ENCODE measurements around the gene PPM1H.

PPM1H gene

DNA sequence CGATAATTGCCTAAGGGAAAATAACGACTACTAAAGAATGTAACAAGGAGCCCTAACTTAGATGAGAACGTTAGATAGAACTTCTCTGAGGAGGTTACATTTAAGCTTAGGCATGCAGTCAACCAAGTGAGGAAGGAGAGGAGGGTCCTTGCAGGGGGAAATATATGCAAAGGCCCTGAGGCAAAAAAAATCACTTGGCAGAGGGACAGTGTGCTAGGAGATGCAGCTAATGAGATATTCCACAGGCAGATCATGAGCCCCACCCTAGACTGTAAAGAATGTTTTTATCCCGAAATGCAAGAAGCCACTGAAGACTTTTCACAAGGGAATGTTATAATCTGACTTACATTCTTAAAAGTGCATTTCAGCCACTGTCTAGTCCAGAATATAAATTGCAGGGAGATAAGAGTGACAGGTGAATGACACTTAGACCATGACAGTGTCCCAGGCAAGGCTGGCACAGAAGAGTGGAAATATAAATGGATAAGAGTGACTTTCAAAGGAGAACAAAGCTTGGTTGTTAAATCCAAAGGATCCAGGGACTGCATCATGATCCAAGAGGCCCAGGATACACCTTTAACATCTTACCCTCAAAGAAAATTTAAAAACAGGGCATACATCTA is 61.0 kb downstream of the PPM1H start:
- DNase-seq (ENCODE audit: low spot score) = no peak

GRCh38 chr12:62873116-62873825 is 61.7 kb downstream of the PPM1H start:
- DNase-seq (ENCODE audit: low spot score) = no peak

DNA sequence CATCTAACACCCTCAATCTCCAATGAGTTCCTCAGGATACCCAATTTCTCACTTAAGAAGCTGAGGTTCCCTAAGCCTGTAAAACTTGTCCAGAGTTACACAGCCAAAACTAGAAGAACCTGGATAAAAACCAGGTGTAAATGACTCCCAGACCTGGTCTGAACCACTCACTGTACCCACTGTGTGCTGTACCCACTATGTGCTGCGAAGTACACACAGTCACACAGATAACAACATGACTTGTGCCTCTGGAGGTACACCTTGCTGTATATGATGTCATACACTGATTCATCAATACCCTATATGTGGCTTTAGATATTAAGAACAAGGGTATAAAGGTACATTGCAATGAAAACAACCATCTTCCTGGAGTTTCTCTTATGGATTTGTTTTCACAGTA is 66.1 kb downstream of the PPM1H start:
- no peak for DNase-seq (ENCODE audit: low spot score)

DNA sequence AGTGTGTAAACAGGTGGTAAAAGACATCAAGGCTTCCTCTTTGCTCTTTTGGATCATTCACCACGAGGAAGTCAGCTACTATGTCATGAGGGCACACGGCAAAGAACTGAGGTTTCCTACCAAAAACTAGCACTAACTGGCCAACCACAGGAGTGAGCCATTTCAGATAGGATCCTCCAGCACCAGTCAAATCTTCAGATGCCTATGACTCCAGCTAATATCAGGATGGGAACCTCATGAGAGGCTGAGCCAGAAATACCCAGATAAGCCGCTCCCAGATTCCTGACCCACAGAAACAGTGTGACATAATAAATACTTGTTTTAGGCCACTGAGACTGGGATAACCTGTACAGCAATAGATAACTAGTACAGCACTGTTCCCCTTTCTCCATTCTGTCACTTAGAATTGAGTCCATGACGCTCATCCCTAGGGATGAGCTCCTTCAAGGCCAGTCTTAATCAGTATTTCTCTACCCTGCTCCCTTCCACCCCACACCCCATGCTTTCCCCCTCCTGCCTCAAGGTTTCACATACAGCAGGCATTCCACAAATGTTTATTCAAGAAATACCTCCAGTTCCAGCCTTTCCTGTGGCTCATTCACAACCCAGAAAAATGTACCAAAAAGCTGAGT is 68.4 kb downstream of the PPM1H start:
- no peak for DNase-seq (ENCODE audit: low spot score)

GRCh38 chr12:62865937-62866336 is 69.0 kb downstream of the PPM1H start:
- DNase-seq (ENCODE audit: low spot score) = no peak

DNA sequence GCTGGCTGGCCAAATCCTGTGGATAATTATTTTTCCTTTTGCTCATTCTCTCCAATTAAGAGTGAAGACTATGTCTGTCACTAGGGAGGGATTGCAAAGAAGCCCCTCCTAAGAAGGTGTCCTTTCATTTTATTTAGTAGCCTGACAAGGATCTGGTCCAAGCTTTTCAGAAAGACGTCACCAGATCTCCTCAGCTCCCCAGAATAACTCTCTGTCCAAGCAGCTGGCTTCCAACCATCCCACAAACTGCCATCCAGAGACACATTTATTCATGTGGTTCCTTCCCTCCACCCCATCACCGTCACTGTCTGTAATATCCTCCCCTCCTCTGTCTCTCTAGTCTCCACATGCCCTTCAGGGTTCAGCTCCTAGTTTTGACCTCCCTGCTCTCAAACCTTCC is 69.9 kb downstream of the PPM1H start:
- DNase-seq (ENCODE audit: low spot score) = no peak

- no peak for DNase-seq (ENCODE audit: low spot score)
Observed at GRCh38 chr12:62862259-62862881, 72.6 kb downstream of the PPM1H start.

GRCh38 chr12:62861586-62861985 is 73.4 kb downstream of the PPM1H start:
- no peak for DNase-seq (ENCODE audit: low spot score)

- DNase-seq (ENCODE audit: low spot score) = no peak
Observed at GRCh38 chr12:62860501-62861411, 74.2 kb downstream of the PPM1H start.

DNA sequence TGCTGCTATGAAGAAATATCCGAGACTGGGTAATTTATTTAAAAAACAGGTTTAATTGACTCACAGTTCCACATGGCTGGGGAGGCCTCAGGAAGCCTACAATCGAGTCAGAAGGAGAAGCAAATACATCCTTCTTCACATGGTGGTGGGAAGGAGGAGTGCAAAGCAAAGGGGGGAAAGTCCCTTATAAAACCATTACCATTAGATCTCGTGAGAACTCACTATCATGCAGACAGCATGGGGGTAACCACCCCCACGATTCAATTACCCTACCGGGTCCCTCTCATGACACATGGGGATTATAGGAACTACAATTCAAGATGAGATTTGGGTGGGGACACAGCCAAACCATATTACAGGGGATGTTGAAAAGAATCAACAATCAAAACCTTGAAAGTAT is 74.9 kb downstream of the PPM1H start:
- DNase-seq (ENCODE audit: low spot score) = no peak

DNA sequence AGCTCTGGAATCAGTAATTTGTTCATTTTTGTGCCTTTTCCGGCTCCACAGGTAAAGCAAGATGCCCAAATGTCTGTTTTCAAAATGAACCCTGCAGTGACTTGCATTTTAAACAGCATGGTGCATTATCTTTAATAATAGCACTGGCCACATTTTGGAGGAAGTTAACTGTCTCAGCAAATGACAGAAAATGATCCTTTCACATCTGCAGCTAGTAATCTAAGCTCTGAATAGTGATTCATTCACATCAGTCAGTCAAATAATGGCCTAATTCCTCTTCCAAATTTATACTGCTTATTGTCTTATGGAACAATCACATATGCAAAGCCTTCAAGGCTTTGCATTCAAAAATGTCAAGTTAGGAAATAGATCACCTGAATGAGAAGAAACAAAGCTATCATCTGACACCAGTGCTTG is 75.6 kb downstream of the PPM1H start:
- no peak for DNase-seq (ENCODE audit: low spot score)

- no peak for DNase-seq (ENCODE audit: low spot score)
Observed at GRCh38 chr12:62856454-62856853, 78.5 kb downstream of the PPM1H start.

- no peak for DNase-seq (ENCODE audit: low spot score)
Observed at GRCh38 chr12:62854024-62854423, 80.9 kb downstream of the PPM1H start.

- no peak for DNase-seq (ENCODE audit: low spot score)
Observed at GRCh38 chr12:62849398-62849797, 85.6 kb downstream of the PPM1H start.

DNA sequence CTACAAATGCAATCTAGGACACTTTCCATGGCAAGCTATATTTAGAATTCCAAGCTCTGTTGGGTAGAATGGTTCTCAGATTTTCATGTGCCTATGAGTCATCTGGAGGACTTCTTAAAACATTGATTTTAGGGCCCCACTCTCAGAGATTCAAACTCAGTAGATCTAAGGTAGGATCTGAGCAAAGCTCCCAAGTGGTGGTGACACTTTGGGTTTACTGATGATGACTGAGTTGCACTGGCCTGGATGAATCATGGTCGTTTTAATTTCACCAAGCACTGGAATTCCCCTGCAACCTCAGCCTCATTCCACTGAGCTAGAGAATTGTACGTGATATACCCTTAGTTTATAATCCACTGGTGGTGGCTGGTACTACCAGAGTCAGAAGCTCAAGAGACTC is 86.5 kb downstream of the PPM1H start:
- no peak for DNase-seq (ENCODE audit: low spot score)

DNA sequence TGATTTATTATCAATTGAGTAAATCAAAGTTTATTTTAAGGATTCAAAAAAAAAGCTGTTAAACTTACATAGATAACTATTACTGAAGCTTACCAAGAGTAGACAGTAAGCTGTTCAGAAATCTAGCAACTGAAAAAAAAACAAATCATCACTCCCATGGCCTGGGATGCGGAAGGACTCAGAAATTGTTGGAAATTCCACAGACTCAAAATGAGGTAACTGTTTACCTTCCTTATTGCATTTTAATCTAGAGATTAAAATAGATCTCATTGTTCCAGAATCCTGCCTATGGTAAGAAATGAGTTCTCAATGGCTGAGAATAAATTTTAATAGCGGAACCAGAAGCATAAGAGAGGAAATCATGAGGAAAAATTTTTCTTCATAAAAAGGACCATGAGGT is 87.2 kb downstream of the PPM1H start:
- no peak for DNase-seq (ENCODE audit: low spot score)

GRCh38 chr12:62846491-62846890 is 88.5 kb downstream of the PPM1H start:
- no peak for DNase-seq (ENCODE audit: low spot score)

DNA sequence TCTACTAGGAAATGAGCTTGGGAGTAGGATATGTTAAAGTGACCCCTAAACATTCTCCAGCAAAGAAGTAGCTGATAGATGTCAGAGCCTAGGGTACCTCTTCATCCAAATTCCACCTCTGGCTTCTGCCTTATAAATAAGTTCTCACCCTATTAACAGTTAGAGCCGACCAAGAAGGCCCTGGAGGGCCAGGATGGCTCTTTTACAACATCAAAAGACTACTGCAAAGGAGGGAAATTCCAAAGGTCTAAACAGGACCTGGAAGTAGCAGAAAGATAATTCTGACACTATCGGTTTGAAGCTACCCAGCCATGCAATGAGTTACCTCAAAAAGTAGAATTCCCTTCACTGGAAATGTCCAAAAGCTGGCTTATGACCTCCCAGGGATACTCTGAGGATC is 90.0 kb downstream of the PPM1H start:
- no peak for DNase-seq (ENCODE audit: low spot score)

DNA sequence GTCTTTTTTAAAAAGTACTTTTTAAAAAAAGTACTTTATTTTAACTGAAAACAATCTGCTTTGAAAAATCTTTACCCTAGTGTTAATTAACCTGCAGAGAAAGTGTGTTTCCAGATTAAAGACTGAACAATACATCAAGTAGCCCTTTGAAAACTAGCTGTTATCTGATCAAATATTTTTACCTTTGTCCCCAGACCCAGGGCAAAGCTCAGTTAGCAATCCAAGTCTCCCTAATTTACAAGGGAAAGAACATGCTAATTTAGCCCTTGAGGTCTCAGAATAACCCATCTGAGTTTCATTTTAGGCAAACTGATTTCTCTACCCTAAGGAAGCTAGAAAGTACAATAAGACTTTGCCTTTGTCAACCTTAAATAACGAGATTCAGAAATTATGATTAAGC is 91.2 kb downstream of the PPM1H start:
- no peak for DNase-seq (ENCODE audit: low spot score)

GRCh38 chr12:62841846-62842245 is 93.1 kb downstream of the PPM1H start:
- DNase-seq (ENCODE audit: low spot score) = no peak

- no peak for DNase-seq (ENCODE audit: low spot score)
Observed at GRCh38 chr12:62840806-62841205, 94.1 kb downstream of the PPM1H start.
